HEK293 (cell line): ENCODE measurements around the gene DACT2.

ENCODE experiments used
- ZNF10 ChIP-seq: fragments of 450-650 bp; formaldehyde crosslinking; IDR thresholded peaks from 2 replicates; pipeline ENCODE4 v1.5.1; 2017; ENCODE audit warnings: missing biosample characterization, missing genetic modification characterization
- ZNF558 ChIP-seq: fragments of 450-650 bp; formaldehyde crosslinking; IDR thresholded peaks from 2 replicates; pipeline ENCODE4 v1.5.1; 2016; ENCODE audit warnings: missing biosample characterization, missing genetic modification characterization
- ZXDB ChIP-seq: fragments of 450-650 bp; formaldehyde crosslinking; IDR thresholded peaks from 2 replicates; pipeline ENCODE4 v1.5.1; 2016; ENCODE audit warnings: missing biosample characterization, missing genetic modification characterization
- TF ChIP-seq, protein P1 (sequence below): fragments of 450-650 bp; formaldehyde crosslinking; IDR thresholded peaks from 2 replicates; pipeline ENCODE4 v1.5.1; 2016; ENCODE audit warnings: missing biosample characterization, missing genetic modification characterization

- TF ChIP-seq ZNF10 (tag by site-specific recombination) = no peak
- TF ChIP-seq ZXDB (tag by site-specific recombination) = no peak
- no peak for TF ChIP-seq ZNF558
- TF ChIP-seq, protein P1, sequence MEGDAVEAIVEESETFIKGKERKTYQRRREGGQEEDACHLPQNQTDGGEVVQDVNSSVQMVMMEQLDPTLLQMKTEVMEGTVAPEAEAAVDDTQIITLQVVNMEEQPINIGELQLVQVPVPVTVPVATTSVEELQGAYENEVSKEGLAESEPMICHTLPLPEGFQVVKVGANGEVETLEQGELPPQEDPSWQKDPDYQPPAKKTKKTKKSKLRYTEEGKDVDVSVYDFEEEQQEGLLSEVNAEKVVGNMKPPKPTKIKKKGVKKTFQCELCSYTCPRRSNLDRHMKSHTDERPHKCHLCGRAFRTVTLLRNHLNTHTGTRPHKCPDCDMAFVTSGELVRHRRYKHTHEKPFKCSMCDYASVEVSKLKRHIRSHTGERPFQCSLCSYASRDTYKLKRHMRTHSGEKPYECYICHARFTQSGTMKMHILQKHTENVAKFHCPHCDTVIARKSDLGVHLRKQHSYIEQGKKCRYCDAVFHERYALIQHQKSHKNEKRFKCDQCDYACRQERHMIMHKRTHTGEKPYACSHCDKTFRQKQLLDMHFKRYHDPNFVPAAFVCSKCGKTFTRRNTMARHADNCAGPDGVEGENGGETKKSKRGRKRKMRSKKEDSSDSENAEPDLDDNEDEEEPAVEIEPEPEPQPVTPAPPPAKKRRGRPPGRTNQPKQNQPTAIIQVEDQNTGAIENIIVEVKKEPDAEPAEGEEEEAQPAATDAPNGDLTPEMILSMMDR (tag by site-specific recombination) = no peak
These were observed 13.5 kb upstream of the DACT2 start for GRCh38 chr6:168333039-168333438.
